A549 (cell line): ENCODE results near the gene PMPCB. TPM values are rescaled to one million over a fixed set of nuclear protein-coding genes. Genes with fewer than 3 reads are reported as not detected.

Experiments
- ATAC-seq, 2 experiments: fragments of 200-7000 bp in 1 of 2; fragments of >200 bp in 1 of 2; cut with Nextera tagmentation in 1 of 2; cut with Tn5 transposase in 1 of 2; 3 replicates each; pipeline versions ENCODE4 v1.8.0 to v1.9.1; 2018 to 2020; ENCODE audit warnings: mild to moderate bottlenecking in 1 of 2, moderate library complexity in 1 of 2
- CTCF ChIA-PET: fragments of 300-600 bp; sonication (Branson Sonifier 250); formaldehyde crosslinking; extraction: SDS; loops from one replicate; lab custom pipeline; 2021; ENCODE audit warnings: antibody characterized with exemption, inconsistent platforms; lab: Yijun Ruan, JAX
- POLR2A ChIA-PET: fragments of 350-600 bp; formaldehyde crosslinking; extraction: SDS; loops from one replicate; lab custom pipeline; 2021; ENCODE audit warnings: antibody characterized with exemption, inconsistent platforms; lab: Yijun Ruan, JAX
- DNase-seq, 2 experiments: peaks; one replicate each; pipeline versions ENCODE4 v3.0.0 to v3.0.0-alpha.2; 2011 to 2016; ENCODE audit warnings: low read depth in 1 of 2, low spot score in 1 of 2
- FAIRE-seq: peaks from 2 replicates; lab custom pipeline; 2011; peaks lifted over from hg19 to GRCh38; lab: Jason Lieb, UNC
- H3K27ac ChIP-seq, 2 experiments: fragments of >200 bp; sonication (Bioruptor Twin); formaldehyde crosslinking; 3 replicates each; pipeline ENCODE4 v1.5.1; 2016 to 2017
- H3K4me1 ChIP-seq: fragments of >200 bp; sonication (Bioruptor Twin); formaldehyde crosslinking; 3 replicates; pipeline ENCODE4 v1.6.1; 2016
- H3K4me2 ChIP-seq: fragments of >200 bp; sonication (Bioruptor Twin); formaldehyde crosslinking; 3 replicates; pipeline ENCODE4 v1.6.1; 2016
- H3K4me3 ChIP-seq: fragments of >200 bp; sonication (Bioruptor Twin); formaldehyde crosslinking; 3 replicates; pipeline ENCODE4 v1.5.1; 2016
- H3K9me3 ChIP-seq: fragments of >200 bp; sonication (Bioruptor Twin); formaldehyde crosslinking; 3 replicates; pipeline ENCODE4 v1.6.1; 2016
- ATOH8 ChIP-seq: fragments of 250-450 bp; sonication (Bioruptor Pico); IDR thresholded peaks from 2 replicates; pipeline ENCODE4 v1.5.0; 2020; ENCODE audit warnings: low read depth, mild to moderate bottlenecking, moderate library complexity
- BHLHE40 ChIP-seq: IDR thresholded peaks from 2 replicates; pipeline ENCODE4 v1.6.1; 2012; ENCODE audit warnings: low read depth, low read length, inconsistent platforms
- CBX8 ChIP-seq: fragments of 200-600 bp; sonication (generic); IDR thresholded peaks from 2 replicates; pipeline ENCODE4 v1.6.1; 2016
- CEBPB ChIP-seq, 2 experiments: fragments of >200 bp in 1 of 2; sonication (Bioruptor Twin) in 1 of 2; formaldehyde crosslinking in 1 of 2; IDR thresholded peaks; 2 replicates each; pipeline ENCODE4 v1.6.1; 2012 to 2016
- CHD4 ChIP-seq: fragments of 200-600 bp; sonication (generic); IDR thresholded peaks from 2 replicates; pipeline ENCODE4 v1.6.1; 2016; ENCODE audit warnings: antibody characterized with exemption, mild to moderate bottlenecking, borderline replicate concordance
- EHMT2 ChIP-seq: fragments of 200-600 bp; sonication (generic); IDR thresholded peaks from 2 replicates; pipeline ENCODE4 v1.6.1; 2016; ENCODE audit warnings: antibody characterized with exemption, low read depth, mild to moderate bottlenecking, moderate library complexity
- ELK1 ChIP-seq: fragments of 150-350 bp; IDR thresholded peaks from 2 replicates; pipeline ENCODE4 v1.6.1; 2014; ENCODE audit warnings: low read depth, mild to moderate bottlenecking, low read length
- EP300 ChIP-seq, 2 experiments: fragments of >200 bp; sonication (Bioruptor Twin); formaldehyde crosslinking; IDR thresholded peaks; 2 replicates in 1 of 2; 3 replicates in 1 of 2; pipeline ENCODE4 v1.6.1; 2016 to 2017
- HEYL ChIP-seq: fragments of 250-450 bp; sonication (Bioruptor Pico); IDR thresholded peaks from 2 replicates; pipeline ENCODE4 v1.8.0; 2021; ENCODE audit warnings: mild to moderate bottlenecking, moderate library complexity
- HOXB13 ChIP-seq: fragments of 250-450 bp; sonication (Bioruptor Pico); IDR thresholded peaks from 2 replicates; pipeline ENCODE4 v1.5.0; 2020; ENCODE audit warnings: low read depth, mild to moderate bottlenecking, moderate library complexity
- JUNB ChIP-seq: fragments of >200 bp; sonication (Bioruptor Twin); formaldehyde crosslinking; IDR thresholded peaks from 2 replicates; pipeline ENCODE4 v1.6.1; 2016
- KDM1A ChIP-seq: fragments of 200-600 bp; sonication (generic); IDR thresholded peaks from 2 replicates; pipeline ENCODE4 v1.6.1; 2016; ENCODE audit warnings: low read depth, mild to moderate bottlenecking
- KDM5A ChIP-seq: fragments of 200-600 bp; sonication (generic); IDR thresholded peaks from 2 replicates; pipeline ENCODE4 v1.6.1; 2016; ENCODE audit warnings: antibody characterized with exemption, mild to moderate bottlenecking
- MAX ChIP-seq: IDR thresholded peaks from 2 replicates; pipeline ENCODE4 v1.6.1; 2012
- MAZ ChIP-seq: fragments of 150-350 bp; IDR thresholded peaks from 2 replicates; pipeline ENCODE4 v1.6.1; 2014; ENCODE audit warnings: antibody characterized with exemption, low read depth, low read length, borderline replicate concordance
- PHF8 ChIP-seq: fragments of 200-600 bp; sonication (generic); IDR thresholded peaks from 2 replicates; pipeline ENCODE4 v1.6.1; 2016; ENCODE audit warnings: low read depth, mild to moderate bottlenecking, antibody characterized with exemption, moderate library complexity, borderline replicate concordance
- POLR2A ChIP-seq: IDR thresholded peaks from 2 replicates; pipeline ENCODE4 v1.6.1; 2012; ENCODE audit warnings: mild to moderate bottlenecking, low read length
- RARB ChIP-seq: fragments of 250-450 bp; sonication (Bioruptor Pico); IDR thresholded peaks from 2 replicates; pipeline ENCODE4 v1.8.0; 2021; ENCODE audit warnings: mild to moderate bottlenecking, moderate library complexity
- RCOR1 ChIP-seq: fragments of 150-350 bp; IDR thresholded peaks from 2 replicates; pipeline ENCODE4 v1.6.1; 2014; ENCODE audit warnings: antibody characterized with exemption, low read length, low read depth
- TFCP2L1 ChIP-seq: fragments of 250-450 bp; sonication (Bioruptor Pico); IDR thresholded peaks from 2 replicates; pipeline ENCODE4 v1.5.0; 2021; ENCODE audit warnings: mild to moderate bottlenecking
- USF2 ChIP-seq: fragments of 450-650 bp; IDR thresholded peaks from 2 replicates; pipeline ENCODE4 v1.6.1; 2014; ENCODE audit warnings: antibody characterized with exemption
- ZFP36 ChIP-seq: fragments of 450-650 bp; IDR thresholded peaks from 2 replicates; pipeline ENCODE4 v1.6.1; 2014; ENCODE audit warnings: borderline replicate concordance; ENCODE audit not compliant: partially characterized antibody
- ZNF302 ChIP-seq: fragments of 250-450 bp; sonication (Bioruptor Pico); IDR thresholded peaks from 2 replicates; pipeline ENCODE4 v1.9.0; 2021; ENCODE audit warnings: inconsistent platforms, mild to moderate bottlenecking, moderate library complexity
- WGBS: methylation state at CpG from one replicate; pipeline ENCODE4 v1.1.6; 2017; ENCODE audit errors: missing lambda C conversion rate; 5-methylcytosine and 5-hydroxymethylcytosine counted together
- polyA plus RNA-seq, 4 experiments: library from polyadenylated mRNA; depleted of rRNA in 3 of 4; stranded (reverse); fragments of >200 nt; fragmentation: RNase III in 1 of 4; extraction: RNeasy Plus Mini Kit Qiagen cat#74134 plus additional on column Dnase treatment in 1 of 4; gene quantifications; 2 replicates in 3 of 4; 3 replicates in 1 of 4; pipeline ENCODE4 v1.2.3, GENCODE V29; 2011 to 2017
- TF ChIP-seq, protein P1 (sequence below): fragments of >200 bp; sonication (Bioruptor Twin); formaldehyde crosslinking; IDR thresholded peaks from 2 replicates; pipeline ENCODE4 v1.6.1; 2016

Gene PMPCB
- polyA plus RNA-seq, 2 of the 4 experiments (the other 2 are of a cell fraction): 75.8 to 99.3 TPM

- WGBS: 98% methylated on average over 1 of the region's 1 CpG
- no peak for ATAC-seq
- H3K4me1 ChIP-seq: peaks cover 4% of the 10 kb centered on the region
- H3K9me3 ChIP-seq: no peaks in the 10 kb centered on the region
- H3K27ac ChIP-seq: no peak overlapping the region
- H3K4me2 ChIP-seq: no peak overlapping the region
- ChIA-PET CTCF (no interaction called here), POLR2A (no interaction called here)
- no peak for FAIRE-seq
- no peak for DNase-seq
- H3K4me3 ChIP-seq: no peak overlapping the region
- TF ChIP-seq PHF8 (no peak), POLR2A (no peak), KDM5A (no peak), USF2 (no peak), CBX8 (no peak), RARB (CRISPR knock-in tag) (no peak), CEBPB (IDR thresholded peaks at IDR 0.05) (no peak), ZFP36 (no peak), BHLHE40 (no peak)
- TF ChIP-seq, protein P1, sequence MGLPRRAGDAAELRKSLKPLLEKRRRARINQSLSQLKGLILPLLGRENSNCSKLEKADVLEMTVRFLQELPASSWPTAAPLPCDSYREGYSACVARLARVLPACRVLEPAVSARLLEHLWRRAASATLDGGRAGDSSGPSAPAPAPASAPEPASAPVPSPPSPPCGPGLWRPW: no peak
- TF ChIP-seq, all 56 proteins: peak for 0
These were observed 3.7 kb upstream of the PMPCB start for GRCh38 chr7:103293526-103293925.

- WGBS: under 1% methylated on average over 7 of the region's 7 CpGs
- TF ChIP-seq HEYL (CRISPR knock-in tag) (no peak), MAZ (no peak), USF2 (no peak), ZNF302 (CRISPR knock-in tag) (no peak), TFCP2L1 (CRISPR knock-in tag) (no peak), JUNB (no peak), HOXB13 (CRISPR knock-in tag) (no peak), BHLHE40 (no peak), CHD4 (no peak), RCOR1 (no peak), EP300 (IDR thresholded peaks at IDR 0.05) (no peak), ELK1 (no peak), ZFP36 (no peak)
- CTCF ChIA-PET: interaction anchor here (0.6 to 1.7 kb wide), 8 partner anchors 9 to 236 kb away, joined by 3 to 6 read pairs (median 4); no protein-coding TSS in a partner anchor
- FAIRE-seq (no peak), DNase-seq (no peak), ATAC-seq (no peak)
- H3K27ac ChIP-seq: peak overlapping the region; percentile 80 to 93
- H3K4me3 ChIP-seq: peak overlapping the region; percentile 55
- H3K4me2 ChIP-seq: peak overlapping the region; percentile 90
- POLR2A ChIA-PET: interaction anchor here (1.4 kb wide), 1 partner anchor 8 kb away, joined by 3 read pairs; no protein-coding TSS in a partner anchor
- no peaks in the 10 kb centered on the region for H3K9me3 ChIP-seq
- peaks cover 12% of the 10 kb centered on the region for H3K4me1 ChIP-seq
These were observed 573 bp downstream of the PMPCB start for GRCh38 chr7:103297837-103298179.

DNA sequence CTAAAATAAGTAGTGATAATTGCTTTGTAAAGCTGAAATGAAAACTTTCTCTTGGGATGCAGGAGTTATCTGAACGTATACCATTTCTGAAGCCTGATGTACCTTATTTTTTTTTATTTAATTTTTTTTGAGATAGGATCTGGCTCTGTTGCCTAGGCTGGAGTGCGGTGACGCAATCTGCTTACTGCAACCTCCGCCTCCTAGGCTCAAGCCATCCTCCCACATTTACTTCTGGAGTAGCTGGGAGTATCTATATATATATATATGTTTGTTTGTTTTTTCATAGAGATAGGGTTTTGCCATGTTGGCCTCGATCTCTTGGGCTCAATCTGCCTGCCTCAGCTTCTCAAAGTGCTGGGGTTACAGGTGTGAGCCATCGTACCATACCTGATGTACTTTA lies 2.4 kb downstream of the PMPCB start:
- H3K9me3 ChIP-seq: no peaks in the 10 kb centered on the region
- CTCF ChIA-PET: interaction anchor here (0.9 to 1.1 kb wide), 2 partner anchors 10 to 1619 kb away, joined by 3 read pairs; no protein-coding TSS in a partner anchor
- no peak overlapping the region for H3K4me2 ChIP-seq
- ATAC-seq (no peak), FAIRE-seq (no peak), DNase-seq (no peak)
- peaks cover 12% of the 10 kb centered on the region for H3K4me1 ChIP-seq
- no peak overlapping the region for H3K4me3 ChIP-seq
- no peak for TF ChIP-seq HEYL (CRISPR knock-in tag)
- no peak for TF ChIP-seq KDM1A
- no peak for TF ChIP-seq TFCP2L1 (CRISPR knock-in tag)
- no peak for TF ChIP-seq CBX8
- TF ChIP-seq ATOH8 (CRISPR knock-in tag): no peak
- TF ChIP-seq CEBPB (IDR thresholded peaks at IDR 0.05): peak; percentile 40 to 48; a peak in 3 of 4 replicates
- TF ChIP-seq MAX: no peak
- TF ChIP-seq EHMT2: no peak
- no peak for TF ChIP-seq HOXB13 (CRISPR knock-in tag)
- POLR2A ChIA-PET: interaction anchor here (0.5 kb wide), 1 partner anchor 194 kb away, joined by 3 read pairs; no protein-coding TSS in a partner anchor
- 94% methylated on average over 6 of the region's 6 CpGs for WGBS
- no peak overlapping the region for H3K27ac ChIP-seq
